ENCODE measurements around the gene C2orf72. TPM values are rescaled to one million over a fixed set of nuclear protein-coding genes. Genes with fewer than 3 reads are reported as not detected.
A peak's percentile ranks its signal among the peaks of the same experiment; 100 is the strongest.

C2orf72 gene
- total and polyA plus RNA-seq, 12 donors, result 0.11 to 1.9 (median 0.60) TPM; not detected in 1

DNA sequence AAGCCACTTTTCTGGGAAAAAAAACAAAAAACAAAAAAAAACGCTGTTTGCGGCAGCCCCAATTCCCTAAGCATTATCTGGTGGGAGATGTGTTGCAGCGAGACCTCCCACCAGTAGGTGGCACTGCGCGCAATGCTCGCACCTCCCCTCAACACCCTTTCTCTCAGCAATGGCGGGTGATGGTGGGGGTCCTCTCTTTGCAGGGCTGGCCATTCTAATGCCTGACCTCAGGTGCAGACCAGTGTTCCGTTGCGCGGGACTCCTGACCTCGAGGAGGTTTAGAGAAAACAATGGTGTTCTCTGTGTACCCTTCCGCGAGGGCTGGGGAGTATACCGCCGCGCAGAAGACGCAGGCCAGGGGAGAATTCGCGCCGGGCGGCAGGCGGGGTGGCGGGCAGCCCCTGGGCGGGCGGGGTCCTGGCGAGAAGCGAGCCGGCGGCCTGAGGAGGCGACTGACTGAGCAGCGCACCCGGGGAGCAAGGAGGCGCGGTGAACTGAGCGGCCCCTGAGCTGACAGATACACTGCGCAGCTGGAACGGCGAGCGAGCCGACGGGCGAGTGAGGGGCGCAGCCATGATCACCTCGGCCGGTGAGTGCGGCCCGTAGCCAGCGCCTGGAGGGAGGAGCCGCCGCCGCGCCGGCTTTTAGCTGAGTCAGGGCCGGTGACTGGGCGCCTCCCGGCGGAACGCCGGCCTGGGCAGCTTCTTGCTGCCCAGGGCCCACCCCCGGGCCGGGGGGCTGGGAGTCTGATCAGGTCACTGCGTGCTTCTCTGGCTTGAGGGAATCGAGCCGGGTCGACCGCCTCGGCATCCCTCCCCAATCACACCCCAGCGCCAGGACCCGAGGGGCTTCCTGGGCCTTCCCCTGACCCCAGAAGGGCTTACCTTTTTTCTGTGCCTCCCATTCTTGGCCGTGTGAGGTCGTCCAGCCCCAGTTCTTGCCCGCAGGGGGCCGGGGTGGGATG is 19.4 kb downstream of the C2orf72 start, which contains the start of gene PSMD1:
Gene PSMD1 (plus strand): TSS at position 415 of the 964 bp plus-strand sequence. CDS start 159 bp downstream, at position 574.
- TF ChIP-seq, protein P1, sequence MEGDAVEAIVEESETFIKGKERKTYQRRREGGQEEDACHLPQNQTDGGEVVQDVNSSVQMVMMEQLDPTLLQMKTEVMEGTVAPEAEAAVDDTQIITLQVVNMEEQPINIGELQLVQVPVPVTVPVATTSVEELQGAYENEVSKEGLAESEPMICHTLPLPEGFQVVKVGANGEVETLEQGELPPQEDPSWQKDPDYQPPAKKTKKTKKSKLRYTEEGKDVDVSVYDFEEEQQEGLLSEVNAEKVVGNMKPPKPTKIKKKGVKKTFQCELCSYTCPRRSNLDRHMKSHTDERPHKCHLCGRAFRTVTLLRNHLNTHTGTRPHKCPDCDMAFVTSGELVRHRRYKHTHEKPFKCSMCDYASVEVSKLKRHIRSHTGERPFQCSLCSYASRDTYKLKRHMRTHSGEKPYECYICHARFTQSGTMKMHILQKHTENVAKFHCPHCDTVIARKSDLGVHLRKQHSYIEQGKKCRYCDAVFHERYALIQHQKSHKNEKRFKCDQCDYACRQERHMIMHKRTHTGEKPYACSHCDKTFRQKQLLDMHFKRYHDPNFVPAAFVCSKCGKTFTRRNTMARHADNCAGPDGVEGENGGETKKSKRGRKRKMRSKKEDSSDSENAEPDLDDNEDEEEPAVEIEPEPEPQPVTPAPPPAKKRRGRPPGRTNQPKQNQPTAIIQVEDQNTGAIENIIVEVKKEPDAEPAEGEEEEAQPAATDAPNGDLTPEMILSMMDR (IDR thresholded peaks at IDR 0.05), result peak; percentile 92 to 99 (median 94)
- TF ChIP-seq POLR2A (IDR thresholded peaks at IDR 0.05), result peak in 1 of 2 donors; percentile 47
- Histone ChIP-seq H3K9me3 (replicated peaks in 1 of 3) (no peaks in the 10 kb centered on the region), H3K4me1 (replicated peaks in 1 of 2) (peaks cover 3 to 40% of the 10 kb centered on the region in 2 donors), H3K27ac (peak within 1 kb of the TSS; percentile 81 to 99 (median 93)), H3K4me3 (peak within 1 kb of the TSS; percentile 59 to 94 (median 84)), H3K36me3 (replicated peaks in 1 of 2) (peaks cover 0 to 4% of the 10 kb centered on the region in 2 donors), H3K27me3 (no peaks in the 10 kb centered on the region)
- intact Hi-C loops (cut with DNase I), result no loop called here
- peak; percentile 92 to 96 (median 94) for DNase-seq
- WGBS, 4 donors, result 0 to 1% (median 0%) methylated on average over 15 to 73 of the region's 73 CpGs

DNA sequence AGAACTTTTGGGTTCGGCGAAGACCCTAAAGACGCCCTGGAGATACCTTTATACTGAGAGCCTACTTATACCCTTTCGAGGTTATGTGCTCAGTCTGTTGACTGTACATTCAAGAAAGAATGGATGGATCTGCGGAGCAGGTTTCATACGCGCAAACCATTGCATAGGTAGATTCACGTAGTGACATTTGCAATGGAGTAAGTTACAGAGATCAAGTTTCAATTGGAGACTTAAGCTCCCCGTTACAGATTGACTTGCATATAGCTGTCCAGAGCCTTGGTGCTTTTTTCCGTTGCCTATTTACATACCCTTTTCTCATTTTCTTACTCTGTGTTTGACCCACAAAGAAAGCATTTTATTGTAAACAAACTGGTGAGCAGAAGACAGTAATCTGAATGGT is 20.3 kb downstream of the C2orf72 start:
- H3K4me1 ChIP-seq (replicated peaks in 1 of 2), result peaks cover 3 to 37% of the 10 kb centered on the region in 2 donors
- H3K36me3 ChIP-seq (replicated peaks in 1 of 2), result peaks cover 0 to 11% of the 10 kb centered on the region in 2 donors
- peak overlapping the region; percentile 59 to 94 (median 84) for H3K4me3 ChIP-seq
- no peaks in the 10 kb centered on the region for H3K9me3 ChIP-seq (replicated peaks in 1 of 3)
- no peak for DNase-seq
- WGBS, 4 donors, result 3 to 7% (median 5%) methylated on average over 10 of the region's 10 CpGs
- TF ChIP-seq, protein P1 (IDR thresholded peaks at IDR 0.05), result no peak
- no peak for TF ChIP-seq POLR2A (IDR thresholded peaks at IDR 0.05)
- no peaks in the 10 kb centered on the region for H3K27me3 ChIP-seq
- H3K27ac ChIP-seq, result peak overlapping the region in 3 of 5 donors; percentile 93 to 99 (median 96)
- intact Hi-C loops (cut with DNase I), result no loop called here

DNA sequence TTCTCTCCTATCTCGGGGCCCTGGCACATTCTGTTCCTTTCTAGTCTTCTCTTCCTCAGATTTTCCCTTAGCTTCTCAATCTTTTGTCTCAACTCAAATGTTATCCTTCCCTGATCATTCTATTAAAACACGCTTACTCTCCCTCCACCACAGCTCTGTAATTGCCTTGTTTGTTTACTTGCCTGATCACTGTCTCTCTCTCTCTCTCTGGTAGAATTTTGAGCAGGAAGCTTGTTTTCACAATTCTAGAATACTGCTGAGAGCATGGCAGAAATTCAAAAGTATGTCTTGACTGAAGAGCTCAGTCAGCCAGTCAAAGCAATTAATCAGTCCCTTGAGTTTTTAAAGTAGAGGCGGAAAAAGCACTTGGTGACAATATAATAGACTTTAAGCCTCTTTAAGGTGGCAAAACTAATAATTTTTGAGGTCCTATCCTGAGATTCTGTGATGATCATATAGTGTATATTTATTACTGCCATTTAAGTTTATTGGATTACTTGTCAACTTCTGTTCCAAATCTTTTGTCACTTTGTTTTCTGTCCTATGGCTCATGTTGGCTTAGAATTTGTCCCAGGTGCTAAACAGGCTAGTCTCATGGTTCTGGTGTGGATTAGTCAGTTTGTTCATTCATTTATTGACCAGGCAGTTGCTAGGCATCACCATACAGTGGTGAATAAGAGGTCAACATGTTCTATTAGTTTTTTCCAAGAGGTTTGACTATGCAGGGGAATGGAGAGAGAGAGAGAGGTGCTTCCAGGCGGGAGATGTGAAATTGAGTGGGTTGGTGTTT is 21.6 kb downstream of the C2orf72 start:
- H3K9me3 ChIP-seq (replicated peaks in 1 of 3), result no peaks in the 10 kb centered on the region
- 81 to 83% (median 82%) methylated on average over 4 of the region's 4 CpGs for WGBS, 4 donors
- peaks cover 3 to 47% of the 10 kb centered on the region in 2 donors for H3K4me1 ChIP-seq (replicated peaks in 1 of 2)
- TF ChIP-seq POLR2A (IDR thresholded peaks at IDR 0.05), result no peak
- TF ChIP-seq, protein P1 (IDR thresholded peaks at IDR 0.05), result no peak
- intact Hi-C loops (cut with DNase I), result no loop called here
- H3K4me3 ChIP-seq, result no peak overlapping the region
- no peak overlapping the region for H3K27ac ChIP-seq
- no peaks in the 10 kb centered on the region for H3K27me3 ChIP-seq
- peaks cover 0 to 24% of the 10 kb centered on the region in 2 donors for H3K36me3 ChIP-seq (replicated peaks in 1 of 2)
- DNase-seq, result no peak

DNA sequence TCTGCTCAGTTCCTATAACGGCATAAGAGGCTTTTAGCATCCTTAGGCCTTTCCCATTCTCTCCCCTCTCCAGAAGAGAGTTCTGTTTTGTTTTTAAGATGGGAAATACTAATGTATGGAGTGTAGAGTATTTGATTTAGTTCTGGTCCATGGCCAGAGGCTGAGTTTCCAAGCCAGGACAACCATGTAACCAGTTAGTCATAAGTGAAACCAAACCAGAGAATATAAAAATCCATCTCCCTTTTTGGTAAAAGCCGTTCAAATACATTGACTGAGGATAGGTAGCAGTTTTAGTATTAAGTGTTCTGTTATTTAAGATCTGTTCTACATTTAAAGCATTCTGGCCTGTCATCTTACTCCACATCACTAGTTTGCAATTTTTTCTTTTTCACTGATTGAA is 22.4 kb downstream of the C2orf72 start:
- no peaks in the 10 kb centered on the region for H3K27me3 ChIP-seq
- H3K36me3 ChIP-seq (replicated peaks in 1 of 2), result peaks cover 0 to 32% of the 10 kb centered on the region in 2 donors
- H3K4me1 ChIP-seq (replicated peaks in 1 of 2), result peaks cover 3 to 47% of the 10 kb centered on the region in 2 donors
- intact Hi-C loops (cut with DNase I), result no loop called here
- no peak for DNase-seq
- WGBS, 4 donors, result 81 to 89% (median 85%) methylated on average over 2 of the region's 2 CpGs
- H3K9me3 ChIP-seq (replicated peaks in 1 of 3), result no peaks in the 10 kb centered on the region
- H3K4me3 ChIP-seq, result no peak overlapping the region
- TF ChIP-seq POLR2A (IDR thresholded peaks at IDR 0.05), result no peak
- TF ChIP-seq, protein P1 (IDR thresholded peaks at IDR 0.05), result no peak
- no peak overlapping the region for H3K27ac ChIP-seq
